Calu3 (cell line): ENCODE measurements around the gene MCC. TPM values are rescaled to one million over a fixed set of nuclear protein-coding genes. Genes with fewer than 3 reads are reported as not detected.

Experiments used
- BruUV-seq: library from RNA; stranded (reverse); fragments of 400-500 nt; replicated peaks from 2 replicates; lab custom pipeline; 2021; lab: Mats Ljungman, UMichigan
- CTCF ChIA-PET: fragments of 300-600 bp; sonication (Branson Sonifier 250); formaldehyde crosslinking; loops from one replicate; lab custom pipeline; 2022; ENCODE audit warnings: antibody characterized with exemption; lab: Charles Lee
- DNase-seq: peaks from one replicate; pipeline ENCODE4 v3.0.0; 2022
- H3K27ac Mint-ChIP-seq: one replicate; pipeline ENCODE4 v1.8.0; 2022; ENCODE audit warnings: mixed read lengths; ENCODE audit not compliant: unreplicated experiment
- H3K27me3 Mint-ChIP-seq: one replicate; pipeline ENCODE4 v1.8.0; 2022; ENCODE audit warnings: mixed read lengths; ENCODE audit not compliant: unreplicated experiment
- H3K36me3 Mint-ChIP-seq: one replicate; pipeline ENCODE4 v1.8.0; 2022; ENCODE audit warnings: mild to moderate bottlenecking, moderate library complexity, mixed read lengths; ENCODE audit not compliant: insufficient read depth, unreplicated experiment
- H3K4me1 Mint-ChIP-seq: one replicate; pipeline ENCODE4 v1.8.0; 2022; ENCODE audit warnings: mild to moderate bottlenecking, low read depth, mixed read lengths; ENCODE audit not compliant: unreplicated experiment
- H3K4me3 Mint-ChIP-seq: one replicate; pipeline ENCODE4 v1.8.0; 2022; ENCODE audit warnings: mild to moderate bottlenecking, low read depth, moderate library complexity, mixed read lengths; ENCODE audit not compliant: unreplicated experiment
- H3K9me3 Mint-ChIP-seq: one replicate; pipeline ENCODE4 v1.8.0; 2022; ENCODE audit warnings: low read depth, mixed read lengths; ENCODE audit not compliant: unreplicated experiment
- CTCF ChIP-seq: fragments of 200-600 bp; IDR thresholded peaks from one replicate; pipeline ENCODE4 v1.8.0; 2022; ENCODE audit warnings: antibody characterized with exemption; ENCODE audit not compliant: unreplicated experiment
- intact Hi-C: fragments of 100-400 bp; cut with micrococcal nuclease; formaldehyde crosslinking; loops from one replicate; pipeline ENCODE4 v1.10.0; 2022; ENCODE audit not compliant: unreplicated experiment
- total RNA-seq: library from RNA; stranded (reverse); gene quantifications from 2 replicates; pipeline ENCODE4 v1.2.3, GENCODE V29; 2022

MCC gene
- total RNA-seq, 1 experiment from 2014 or later, result 2.8 TPM

DNA sequence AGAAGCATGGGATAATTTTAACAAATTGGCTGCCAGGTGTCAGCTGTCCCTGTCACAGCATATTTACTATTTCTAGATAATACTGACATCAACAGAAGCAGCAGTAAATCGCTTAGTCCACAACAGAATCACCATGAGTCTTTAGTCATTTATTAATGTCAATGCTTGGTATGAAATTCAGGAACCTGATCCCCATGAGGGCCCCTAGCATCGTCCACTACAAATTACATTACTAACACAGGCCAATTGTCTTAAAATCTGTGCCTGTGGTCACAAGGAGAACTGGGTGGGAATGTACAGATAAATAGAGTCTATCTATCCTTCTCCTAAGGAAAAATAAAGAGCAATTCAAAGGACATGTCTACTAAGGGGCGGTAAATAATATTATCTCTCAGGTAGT is 129.6 kb downstream of the MCC start:
- Mint-ChIP-seq H3K27me3 (no peaks in the 10 kb centered on the region), H3K9me3 (peaks cover 2% of the 10 kb centered on the region), H3K4me1 (peaks cover 22% of the 10 kb centered on the region), H3K27ac (no peak overlapping the region), H3K4me3 (no peak overlapping the region), H3K36me3 (no peaks in the 10 kb centered on the region)
- CTCF ChIA-PET, result no interaction called here
- intact Hi-C loops, result no loop called here
- BruUV-seq, result no TSS peak
- DNase-seq, result no peak
- no peak for TF ChIP-seq CTCF

- H3K9me3 Mint-ChIP-seq, result no peaks in the 10 kb centered on the region
- no peaks in the 10 kb centered on the region for H3K27me3 Mint-ChIP-seq
- intact Hi-C loops, result no loop called here
- BruUV-seq, result no TSS peak
- H3K36me3 Mint-ChIP-seq, result no peaks in the 10 kb centered on the region
- DNase-seq, result no peak
- H3K4me3 Mint-ChIP-seq, result no peak overlapping the region
- CTCF ChIA-PET, result no interaction called here
- no peak for TF ChIP-seq CTCF
- peaks cover 22% of the 10 kb centered on the region for H3K4me1 Mint-ChIP-seq
- no peak overlapping the region for H3K27ac Mint-ChIP-seq
These were observed 130.4 kb downstream of the MCC start for GRCh38 chr5:113357696-113358476.

DNA sequence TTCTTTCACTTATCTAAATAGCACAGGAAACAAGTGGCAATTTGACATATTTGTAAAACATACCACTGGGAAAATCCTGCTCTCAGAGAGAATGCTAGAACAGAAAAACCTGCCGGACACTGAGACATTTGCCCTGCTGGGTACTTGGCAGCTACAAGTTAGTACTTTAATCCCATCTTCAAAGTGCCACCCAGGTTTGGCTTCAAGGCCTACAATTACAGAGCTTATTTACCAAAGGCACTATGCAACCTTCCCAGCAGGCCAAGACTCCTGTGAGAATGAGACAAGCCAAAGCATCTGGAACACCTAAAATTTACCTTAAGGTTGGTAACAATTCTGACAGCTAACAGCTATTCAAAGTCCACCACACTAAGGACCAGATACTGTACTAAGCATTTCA is 131.8 kb downstream of the MCC start:
- Mint-ChIP-seq H3K36me3 (no peaks in the 10 kb centered on the region), H3K4me1 (peaks cover 22% of the 10 kb centered on the region), H3K4me3 (no peak overlapping the region), H3K27ac (no peak overlapping the region), H3K27me3 (no peaks in the 10 kb centered on the region), H3K9me3 (no peaks in the 10 kb centered on the region)
- CTCF ChIA-PET, result no interaction called here
- TF ChIP-seq CTCF, result no peak
- BruUV-seq, result no TSS peak
- DNase-seq, result no peak
- intact Hi-C loops, result no loop called here

GRCh38 chr5:113354055-113354454 is 134.2 kb downstream of the MCC start:
- no peak for TF ChIP-seq CTCF
- H3K9me3 Mint-ChIP-seq, result no peaks in the 10 kb centered on the region
- no peak for DNase-seq
- no peaks in the 10 kb centered on the region for H3K36me3 Mint-ChIP-seq
- intact Hi-C loops, result no loop called here
- H3K27ac Mint-ChIP-seq, result no peak overlapping the region
- CTCF ChIA-PET, result no interaction called here
- H3K4me1 Mint-ChIP-seq, result peaks cover 13% of the 10 kb centered on the region
- H3K4me3 Mint-ChIP-seq, result no peak overlapping the region
- H3K27me3 Mint-ChIP-seq, result no peaks in the 10 kb centered on the region
- BruUV-seq, result no TSS peak
